Left cardiac atrium (tissue), 4 donors: ENCODE results near the gene BMPR1B. TPM values are rescaled to one million over a fixed set of nuclear protein-coding genes. Genes with fewer than 3 reads are reported as not detected.
A peak's percentile ranks its signal among the peaks of the same experiment; 100 is the strongest.
"Not testable (repeated sequence)": the region's sequence is repeated elsewhere in the genome, so short reads cannot be mapped to it uniquely, and the experiment has no call there.

ENCODE experiments used
- ATAC-seq, 2 donors: fragments of 200-7000 bp; cut with Tn5 transposase; one replicate each; pipeline ENCODE4 v1.9.1; 2020; ENCODE audit warnings: mild to moderate bottlenecking in 2 of 2, moderate library complexity in 2 of 2
- DNase-seq: peaks from one replicate; pipeline ENCODE4 v3.0.0-alpha.2; 2020
- intact Hi-C, 2 donors: fragments of 100-400 bp; cut with DNase I; formaldehyde crosslinking; loops; one replicate each; pipeline versions ENCODE4 v1.14.1 to v1.15.1; 2022 to 2023
- total RNA-seq, 2 donors: library from RNA; stranded (reverse); fragmentation: NEBNext Ultra II Directional; extraction: Animal tissue kit (Norgen Biotek cat#: 25700); gene quantifications; one replicate each; pipeline ENCODE4 v1.2.1, GENCODE V29; 2021
- donor health status: DM: no; HTN: yes; CAD: no.
- donor health status: DM: no; HTN: yes; CAD: no; lungs with severe emphysema.
- donor health status: DM: yes; HTN: yes; CAD: no.
- donor health status: Dilated cardiomyopathy.

The BMPR1B gene
- total RNA-seq, 2 donors from 2014 or later: 0.77 to 2.0 TPM

DNA sequence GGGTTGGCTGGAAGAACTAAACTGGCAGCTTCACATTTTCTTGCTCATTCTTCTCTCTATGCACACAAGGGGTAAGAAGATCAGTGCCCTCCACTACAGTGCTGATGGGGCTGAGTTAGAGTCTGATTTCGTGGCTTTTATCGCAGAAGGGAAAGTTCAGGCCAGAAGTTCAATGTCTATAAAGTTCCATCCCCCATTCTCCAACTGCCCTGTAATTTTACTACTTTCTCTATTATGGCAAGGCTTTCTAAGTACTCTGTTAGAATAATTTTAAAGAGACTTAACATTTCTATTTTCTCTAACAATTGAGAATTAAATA is 293.9 kb downstream of the BMPR1B start:
- ATAC-seq (no peak), DNase-seq (no peak)
- intact Hi-C loops: no loop called here

GRCh38 chr4:95058991-95059390 is 301.2 kb downstream of the BMPR1B start:
- intact Hi-C loops: no loop called here
- DNase-seq: no peak
- no peak for ATAC-seq

- DNase-seq (no peak), ATAC-seq (no peak)
- intact Hi-C loops: no loop called here
These were observed 301.9 kb downstream of the BMPR1B start for GRCh38 chr4:95059663-95060062.

DNA sequence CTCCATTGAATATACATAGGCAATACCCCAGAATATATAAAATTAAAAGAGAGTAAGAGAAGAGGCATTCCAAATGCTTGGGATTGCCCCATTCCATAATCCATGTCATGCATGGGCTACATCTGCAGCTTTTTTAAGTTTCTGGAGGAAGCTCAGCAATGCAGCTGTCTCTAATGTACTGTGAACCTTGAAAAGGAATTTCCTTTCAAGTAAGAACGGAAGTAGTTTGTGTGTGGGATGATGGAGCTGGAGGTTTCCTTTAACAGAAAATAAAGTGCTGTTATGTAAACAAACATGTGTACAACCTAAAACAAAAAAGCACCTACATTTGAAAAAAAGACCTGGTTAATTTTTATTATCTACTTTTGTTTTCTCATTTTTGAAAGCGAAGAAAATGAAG is 303.5 kb downstream of the BMPR1B start:
- DNase-seq: no peak
- no peak for ATAC-seq
- intact Hi-C loops: no loop called here

- ATAC-seq, DNase-seq, intact Hi-C loops: not testable (repeated sequence)
These were observed 304.0 kb downstream of the BMPR1B start for GRCh38 chr4:95061801-95062200.

DNA sequence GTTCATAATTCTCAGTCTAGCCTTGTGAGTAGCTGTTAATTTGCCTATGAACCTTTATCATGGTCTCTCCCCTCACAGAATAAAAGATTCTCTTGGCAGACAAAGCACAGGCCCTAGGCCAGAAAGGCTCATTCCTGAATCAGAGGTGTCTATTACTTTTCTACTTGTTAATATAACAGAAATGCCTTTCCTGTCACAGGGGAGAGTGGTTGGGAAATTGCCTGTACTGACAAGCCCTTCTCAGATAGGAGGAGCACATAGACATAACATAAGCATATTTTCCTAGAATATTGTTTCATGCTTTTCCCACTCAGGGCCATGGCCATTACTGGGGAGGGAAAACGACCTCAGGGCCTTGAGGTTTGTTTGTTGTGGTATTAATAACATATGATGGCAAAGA is 308.3 kb downstream of the BMPR1B start:
- peak in 1 of 2 donors; percentile 40 for ATAC-seq
- intact Hi-C loops: no loop called here
- no peak for DNase-seq

DNA sequence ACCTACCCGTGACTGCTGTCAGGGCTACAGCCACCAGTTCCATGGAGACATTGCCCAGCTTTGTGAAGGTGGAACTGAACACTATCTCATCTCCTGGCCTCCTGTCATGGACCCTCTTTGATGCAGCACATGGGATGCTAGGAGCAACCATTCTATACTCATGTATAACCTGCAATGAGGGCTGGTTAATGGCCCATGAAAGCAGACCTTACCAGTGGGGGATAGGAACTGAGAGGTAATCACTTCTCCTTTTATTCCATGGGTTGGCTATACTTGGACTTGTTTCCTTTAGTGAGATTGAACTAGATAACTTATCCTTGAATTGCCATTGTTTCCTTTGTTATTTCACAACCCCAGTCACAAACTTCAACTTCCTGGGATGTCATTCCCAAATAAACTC is 310.6 kb downstream of the BMPR1B start:
- intact Hi-C loops: no loop called here

DNA sequence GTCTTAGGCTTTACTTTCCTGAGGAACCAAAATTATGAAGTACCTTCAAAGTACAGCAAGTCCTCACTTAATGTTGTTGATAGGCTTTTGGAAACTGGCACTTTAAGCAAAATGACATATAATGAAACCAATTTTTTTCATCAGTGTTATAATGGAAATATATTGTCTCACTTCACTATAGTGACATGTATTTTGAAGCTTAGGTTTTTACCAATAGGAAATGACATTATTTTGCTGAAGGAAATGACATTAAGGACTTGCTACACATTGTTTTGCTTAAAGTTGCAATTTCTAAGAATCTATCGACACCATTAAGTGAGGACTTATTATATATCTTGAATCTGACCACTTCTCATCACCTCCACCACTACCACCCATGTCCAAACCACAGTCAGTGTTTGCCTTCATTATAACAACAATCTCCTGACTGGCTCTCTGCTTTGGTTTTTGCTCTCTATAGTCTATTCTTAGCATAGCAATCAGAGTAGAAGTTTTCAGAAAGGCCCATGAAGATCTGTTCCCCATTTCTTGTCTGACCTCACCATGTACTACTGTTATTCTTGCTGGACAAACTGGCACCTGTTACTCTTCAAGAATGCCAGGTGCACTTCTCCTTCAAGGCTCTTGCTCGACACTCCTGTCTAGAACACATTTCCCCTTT is 311.2 kb downstream of the BMPR1B start:
- no peak for ATAC-seq
- no peak for DNase-seq
- intact Hi-C loops: no loop called here

More for the DNA sequence above, 310.6 kb downstream of the BMPR1B start:
- ATAC-seq (no peak), DNase-seq (no peak)

DNA sequence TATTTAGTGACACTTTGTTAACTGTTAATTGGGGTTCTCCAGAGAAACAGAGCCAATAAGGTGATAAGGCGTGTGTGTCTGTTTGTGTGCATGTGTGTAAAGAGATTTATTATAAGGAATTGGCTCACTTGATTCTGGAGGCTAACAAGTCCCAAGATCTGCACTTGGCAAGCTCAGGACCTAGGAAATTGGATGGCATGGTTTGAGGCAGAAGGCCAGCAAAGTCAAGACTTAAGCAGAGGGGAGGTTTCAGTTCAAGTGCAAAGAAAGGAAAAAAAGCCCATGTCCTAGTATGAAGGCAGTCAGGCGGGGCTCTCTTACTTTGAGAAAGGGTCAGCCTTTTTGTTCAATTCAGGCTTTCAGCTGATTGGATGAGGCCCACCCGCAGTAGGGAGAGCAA is 314.1 kb downstream of the BMPR1B start:
- intact Hi-C loops: no loop called here
- DNase-seq: no peak
- no peak for ATAC-seq

DNA sequence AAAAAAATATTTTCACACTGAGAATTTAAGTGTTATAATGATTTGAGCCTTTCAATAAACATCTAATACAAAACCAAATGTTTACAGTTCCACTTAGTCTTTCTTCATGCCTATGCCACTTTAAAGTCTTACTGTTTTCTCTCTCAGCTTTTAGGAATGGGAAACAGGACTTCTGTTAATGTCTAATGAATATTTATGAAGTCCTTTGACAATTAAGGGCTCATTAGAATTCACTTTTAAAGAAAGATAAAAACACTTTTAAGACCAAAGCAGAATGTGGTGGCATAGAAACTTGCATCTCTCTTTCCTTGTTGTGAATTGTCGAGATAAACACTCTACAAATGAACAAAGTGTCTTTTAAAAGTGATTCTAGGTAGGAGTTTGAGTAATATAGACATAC is 315.9 kb downstream of the BMPR1B start:
- no peak for DNase-seq
- intact Hi-C loops: no loop called here
- no peak for ATAC-seq

DNA sequence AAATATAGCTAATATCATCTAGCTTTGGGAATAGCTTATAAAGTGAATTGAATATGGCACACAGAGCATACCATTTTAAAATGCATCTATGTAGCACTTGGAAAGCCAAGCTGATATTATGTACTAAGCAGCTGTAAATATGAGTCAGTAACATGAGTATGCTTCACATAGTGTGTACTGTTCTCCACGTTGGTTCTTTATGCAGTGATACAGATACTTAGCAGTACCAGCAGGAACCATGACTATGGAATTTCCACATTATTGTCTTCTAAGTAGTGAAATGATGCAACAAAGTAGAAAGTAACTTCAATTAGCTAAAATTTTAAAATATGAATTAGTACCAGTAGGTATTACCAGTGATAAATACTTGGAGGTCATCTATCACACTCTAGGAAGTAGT is 320.1 kb downstream of the BMPR1B start:
- intact Hi-C loops: no loop called here
- DNase-seq (no peak), ATAC-seq (no peak)

GRCh38 chr4:95080969-95081368 is 323.2 kb downstream of the BMPR1B start:
- ATAC-seq (no peak), DNase-seq (no peak)
- intact Hi-C loops: no loop called here

DNA sequence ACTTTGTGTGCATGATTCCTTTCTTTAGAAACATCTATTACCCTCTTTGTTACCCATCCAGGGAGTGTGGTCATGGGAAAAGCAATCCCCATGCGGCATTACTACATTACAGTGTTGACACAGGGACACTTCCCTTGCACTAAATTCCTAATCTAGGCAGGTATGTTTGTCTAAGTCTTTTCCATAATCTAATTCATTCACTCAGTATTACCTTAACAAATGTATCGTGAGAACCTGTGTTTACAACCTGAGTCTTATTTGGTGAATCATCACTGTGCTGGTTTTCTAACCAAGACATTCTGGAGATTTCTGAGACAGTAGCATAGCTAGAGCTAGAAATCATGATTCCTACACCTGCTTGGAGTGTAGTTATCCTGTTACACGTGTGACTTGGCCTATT is 326.8 kb downstream of the BMPR1B start:
- intact Hi-C loops: no loop called here
- DNase-seq: no peak
- ATAC-seq: no peak

- intact Hi-C loops: no loop called here
- DNase-seq: no peak
- ATAC-seq: no peak
These were observed 327.5 kb downstream of the BMPR1B start for GRCh38 chr4:95085124-95085833.

- ATAC-seq: no peak
- intact Hi-C loops: no loop called here
- DNase-seq: no peak
These were observed 328.8 kb downstream of the BMPR1B start for GRCh38 chr4:95086551-95086950.

DNA sequence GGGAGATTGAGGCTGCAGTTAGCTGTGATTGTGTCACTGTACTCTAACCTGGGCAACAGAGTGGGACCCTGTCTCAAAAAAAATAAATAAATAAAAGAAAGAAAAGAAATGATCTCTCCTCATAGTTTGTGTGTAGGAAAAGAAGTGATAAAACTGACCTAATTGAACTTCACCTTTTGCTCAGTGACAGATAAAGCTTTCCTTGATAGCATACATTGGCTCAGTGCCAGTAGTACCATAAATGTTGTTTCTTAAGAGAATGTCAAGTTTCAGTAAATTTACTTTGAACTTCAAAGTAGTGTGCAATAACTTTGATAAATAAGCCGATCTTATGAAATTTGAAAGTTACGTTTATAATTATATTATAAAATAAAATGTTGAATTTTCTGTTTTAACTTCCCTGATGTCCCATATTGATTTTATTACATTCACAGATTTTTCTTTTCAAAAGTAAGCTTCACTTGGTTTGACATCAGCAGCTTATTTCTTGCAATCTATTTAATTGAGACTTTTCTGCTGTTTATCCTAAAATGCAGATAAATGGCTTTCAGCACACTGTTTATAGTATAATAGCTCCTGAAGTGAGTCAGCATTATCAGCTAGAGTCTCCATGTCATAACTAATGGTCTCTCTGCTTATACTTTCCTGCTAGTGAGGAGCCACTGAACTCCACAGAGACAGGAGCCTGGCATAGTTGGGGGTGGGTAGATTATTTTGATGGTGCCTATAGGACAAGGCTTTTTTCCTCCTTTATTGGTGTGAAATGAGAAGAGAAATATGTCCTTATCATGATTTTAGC is 330.1 kb downstream of the BMPR1B start:
- DNase-seq (no peak), ATAC-seq (no peak)
- intact Hi-C loops: no loop called here

DNA sequence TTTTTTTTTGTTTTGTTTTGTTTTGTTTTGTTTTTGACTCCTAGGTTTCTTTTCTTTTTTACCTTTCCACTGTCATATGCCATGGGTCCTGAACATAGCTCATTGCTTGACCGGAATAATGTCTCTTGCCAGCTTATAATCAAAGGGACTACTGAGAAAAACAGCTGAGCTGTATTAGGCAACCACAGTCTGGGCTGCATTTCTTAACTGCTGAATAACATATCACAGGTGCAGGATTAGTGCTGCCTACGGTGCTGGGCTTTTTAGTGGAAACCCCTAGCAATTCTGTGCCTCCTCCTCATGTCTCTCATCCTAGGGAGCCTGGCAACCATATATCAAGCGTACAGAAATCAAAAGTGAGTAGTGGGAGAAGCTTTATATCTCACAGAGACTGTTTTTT is 333.5 kb downstream of the BMPR1B start:
- intact Hi-C loops: loop anchor here in 1 of 2 donors (10.0 kb wide), 1 partner anchor 786 kb away; no protein-coding TSS in a partner anchor
- no peak for DNase-seq
- ATAC-seq: peak in 1 of 2 donors; percentile 66

- ATAC-seq (no peak), DNase-seq (no peak)
- intact Hi-C loops: loop anchor here in 1 of 2 donors (10.0 kb wide), 1 partner anchor 788 kb away; no protein-coding TSS in a partner anchor
These were observed 335.0 kb downstream of the BMPR1B start for GRCh38 chr4:95092766-95093165.

- ATAC-seq (no peak), DNase-seq (no peak)
- intact Hi-C loops: loop anchor here in 1 of 2 donors (10.0 kb wide), 1 partner anchor 789 kb away; no protein-coding TSS in a partner anchor
These were observed 335.7 kb downstream of the BMPR1B start for GRCh38 chr4:95093460-95093859.
